ENCODE data around the gene SP3. TPM values are rescaled to one million over a fixed set of nuclear protein-coding genes. Genes with fewer than 3 reads are reported as not detected.

The SP3 gene
- total RNA-seq, 4 donors from 2014 or later = 78.7 to 102 (median 92.2) TPM

- H3K36me3 ChIP-seq = peaks cover 0 to 41% (median 23%) of the 10 kb centered on the region in 4 donors
- intact Hi-C loops (cut with DNase I) = no loop called here
- no peak for DNase-seq (ENCODE audit: extremely low spot score)
- no peak overlapping the region for H3K27ac ChIP-seq (replicated peaks in 1 of 4)
- 91% methylated on average over 13 of the region's 13 CpGs for WGBS
- H3K4me1 ChIP-seq = no peaks in the 10 kb centered on the region
- no peak for TF ChIP-seq POLR2A (IDR thresholded peaks at IDR 0.05; ENCODE audit: low read depth)
- TF ChIP-seq POLR2AphosphoS5 (IDR thresholded peaks at IDR 0.05) = no peak
- TF ChIP-seq CTCF (IDR thresholded peaks at IDR 0.05) = no peak
- no peak for TF ChIP-seq EP300 (IDR thresholded peaks at IDR 0.05)
- no peaks in the 10 kb centered on the region for H3K27me3 ChIP-seq
- H3K9me3 ChIP-seq = no peaks in the 10 kb centered on the region
- no peak overlapping the region for H3K4me3 ChIP-seq
Measured at GRCh38 chr2:173903601-173904394, 61.4 kb downstream of the SP3 start.

DNA sequence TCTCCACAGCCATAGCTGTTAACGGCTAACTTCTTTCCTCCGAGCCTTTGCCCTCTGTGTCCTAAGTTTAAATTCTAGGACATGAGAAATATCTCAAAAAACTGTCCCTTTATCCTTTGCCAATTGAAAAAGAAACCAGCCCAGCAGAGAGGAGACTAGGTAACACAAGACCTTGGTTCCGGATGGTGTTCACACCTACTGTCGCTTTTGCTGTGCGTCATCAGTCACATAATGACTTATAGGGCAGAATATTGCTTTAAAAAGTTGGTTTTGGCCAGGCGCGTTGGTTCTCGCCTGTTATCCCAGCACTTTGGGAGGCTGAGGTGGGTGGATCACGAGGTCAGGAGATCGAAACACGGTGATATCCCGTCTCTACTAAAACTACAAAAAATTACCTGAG is 66.2 kb downstream of the SP3 start:
- H3K27ac ChIP-seq (replicated peaks in 1 of 4) = no peak overlapping the region
- peaks cover 0 to 3% (median under 1%) of the 10 kb centered on the region in 4 donors for H3K36me3 ChIP-seq
- WGBS = 97% methylated on average over 12 of the region's 12 CpGs
- H3K4me1 ChIP-seq = no peaks in the 10 kb centered on the region
- H3K4me3 ChIP-seq = no peak overlapping the region
- no peak for TF ChIP-seq EP300 (IDR thresholded peaks at IDR 0.05)
- TF ChIP-seq POLR2A (IDR thresholded peaks at IDR 0.05; ENCODE audit: low read depth) = no peak
- TF ChIP-seq POLR2AphosphoS5 (IDR thresholded peaks at IDR 0.05) = no peak
- TF ChIP-seq CTCF (IDR thresholded peaks at IDR 0.05) = no peak
- H3K27me3 ChIP-seq = no peaks in the 10 kb centered on the region
- no peak for DNase-seq (ENCODE audit: extremely low spot score)
- H3K9me3 ChIP-seq = no peaks in the 10 kb centered on the region
- intact Hi-C loops (cut with DNase I) = no loop called here

DNA sequence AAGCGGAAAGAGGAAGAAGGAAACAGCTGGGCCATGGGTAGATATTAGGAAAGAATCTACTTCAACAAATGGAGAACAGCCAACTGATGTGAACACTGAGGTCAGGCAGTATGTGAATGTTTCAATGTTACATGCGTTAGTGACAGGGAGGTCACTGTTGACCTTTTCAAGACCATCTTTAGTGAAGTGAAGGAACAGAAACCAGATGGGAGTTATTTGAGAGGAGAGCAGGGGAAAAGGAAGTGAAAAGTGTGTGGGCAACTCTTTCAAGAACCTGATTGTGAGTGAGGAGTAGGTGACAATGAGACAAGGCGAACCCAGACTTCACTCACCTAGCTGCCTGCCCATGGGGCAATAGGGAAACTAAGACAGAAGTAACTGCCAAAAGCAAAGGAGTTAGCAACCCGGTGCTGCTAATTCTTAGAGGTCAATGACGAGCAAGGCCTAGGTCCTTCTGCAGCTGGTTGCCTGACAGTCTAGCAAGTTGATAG is 67.0 kb downstream of the SP3 start:
- H3K9me3 ChIP-seq = no peaks in the 10 kb centered on the region
- H3K4me3 ChIP-seq = no peak overlapping the region
- TF ChIP-seq EP300 (IDR thresholded peaks at IDR 0.05) (no peak), POLR2A (IDR thresholded peaks at IDR 0.05; ENCODE audit: low read depth) (no peak), POLR2AphosphoS5 (IDR thresholded peaks at IDR 0.05) (no peak), CTCF (IDR thresholded peaks at IDR 0.05) (no peak)
- no peak overlapping the region for H3K27ac ChIP-seq (replicated peaks in 1 of 4)
- no peaks in the 10 kb centered on the region for H3K27me3 ChIP-seq
- intact Hi-C loops (cut with DNase I) = no loop called here
- H3K36me3 ChIP-seq = no peaks in the 10 kb centered on the region
- no peaks in the 10 kb centered on the region for H3K4me1 ChIP-seq
- 64% methylated on average over 5 of the region's 5 CpGs for WGBS
- DNase-seq (ENCODE audit: extremely low spot score) = no peak

DNA sequence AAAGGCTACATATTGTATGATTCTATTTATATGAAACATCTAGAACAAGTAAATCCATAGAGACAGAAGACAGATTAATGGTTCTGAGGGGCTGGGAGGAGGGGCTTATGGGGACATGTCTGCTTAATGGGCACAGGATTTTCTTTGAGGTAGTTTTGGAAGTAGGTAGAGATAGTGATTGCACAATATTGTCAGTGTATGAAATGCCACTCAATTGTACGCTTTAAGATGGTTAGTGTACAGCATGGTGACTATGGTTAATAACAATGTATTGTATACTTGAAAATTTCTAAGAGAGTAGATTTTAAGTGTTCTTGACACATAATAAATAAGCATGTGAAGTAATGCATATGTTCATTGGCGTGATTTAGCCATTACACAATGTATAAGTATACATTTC is 68.4 kb downstream of the SP3 start:
- no peak for DNase-seq (ENCODE audit: extremely low spot score)
- intact Hi-C loops (cut with DNase I) = no loop called here
- no peaks in the 10 kb centered on the region for H3K36me3 ChIP-seq
- H3K9me3 ChIP-seq = no peaks in the 10 kb centered on the region
- no peak overlapping the region for H3K4me3 ChIP-seq
- no peaks in the 10 kb centered on the region for H3K27me3 ChIP-seq
- WGBS = 95% methylated on average over 2 of the region's 2 CpGs
- H3K27ac ChIP-seq (replicated peaks in 1 of 4) = no peak overlapping the region
- no peaks in the 10 kb centered on the region for H3K4me1 ChIP-seq
- TF ChIP-seq POLR2A (IDR thresholded peaks at IDR 0.05; ENCODE audit: low read depth) (no peak), CTCF (IDR thresholded peaks at IDR 0.05) (no peak), EP300 (IDR thresholded peaks at IDR 0.05) (no peak), POLR2AphosphoS5 (IDR thresholded peaks at IDR 0.05) (no peak)

Measured in esophagus muscularis mucosa (tissue), 4 donors.